HG03108 (cell line): ENCODE data around the gene CAMSAP1.
"Not testable (repeated sequence)": the region's sequence is repeated elsewhere in the genome, so short reads cannot be mapped to it uniquely, and the experiment has no call there.

ENCODE experiments used
- ATAC-seq: cut with Tn5 transposase; IDR thresholded peaks from one replicate; pipeline ENCODE4 v1.9.1; 2021; ENCODE audit warnings: moderate library complexity; ENCODE audit not compliant: unreplicated experiment

CAMSAP1 gene

GRCh38 chr9:135920973-135921585, 13.7 kb upstream of the CAMSAP1 start:
- no peak for ATAC-seq

DNA sequence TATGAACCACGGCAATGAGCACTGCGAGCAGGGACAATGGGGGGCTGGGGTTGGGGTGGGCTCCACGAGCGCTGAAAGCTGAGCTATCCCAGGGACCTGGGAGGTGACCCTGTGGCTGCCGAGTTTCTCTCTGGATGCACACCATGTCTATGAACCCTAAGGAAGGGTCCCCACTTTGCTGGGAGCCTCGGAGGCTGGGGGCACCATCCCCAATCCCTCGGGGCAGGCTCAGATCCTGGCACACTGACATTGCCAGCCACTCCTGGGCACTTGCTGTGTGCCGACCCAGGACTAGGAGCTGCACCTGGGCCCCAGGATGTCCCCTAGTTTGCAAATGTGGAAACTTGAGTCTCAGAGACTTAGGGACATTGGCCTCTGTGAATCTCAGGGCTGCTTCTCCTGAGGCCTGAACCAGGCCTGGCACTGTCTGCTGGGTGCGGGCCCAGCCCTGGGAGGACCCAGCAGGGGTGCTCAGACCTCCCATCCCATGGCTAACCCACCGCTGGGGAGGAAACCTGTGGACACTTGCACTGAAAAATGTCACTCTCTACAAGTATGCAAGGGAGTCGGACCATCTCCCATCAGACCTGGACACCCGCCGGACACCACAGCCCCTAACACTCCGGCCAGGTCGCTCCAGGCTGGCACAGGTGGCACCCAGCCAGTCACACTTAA, 13.0 kb upstream of the CAMSAP1 start:
- ATAC-seq: no peak

DNA sequence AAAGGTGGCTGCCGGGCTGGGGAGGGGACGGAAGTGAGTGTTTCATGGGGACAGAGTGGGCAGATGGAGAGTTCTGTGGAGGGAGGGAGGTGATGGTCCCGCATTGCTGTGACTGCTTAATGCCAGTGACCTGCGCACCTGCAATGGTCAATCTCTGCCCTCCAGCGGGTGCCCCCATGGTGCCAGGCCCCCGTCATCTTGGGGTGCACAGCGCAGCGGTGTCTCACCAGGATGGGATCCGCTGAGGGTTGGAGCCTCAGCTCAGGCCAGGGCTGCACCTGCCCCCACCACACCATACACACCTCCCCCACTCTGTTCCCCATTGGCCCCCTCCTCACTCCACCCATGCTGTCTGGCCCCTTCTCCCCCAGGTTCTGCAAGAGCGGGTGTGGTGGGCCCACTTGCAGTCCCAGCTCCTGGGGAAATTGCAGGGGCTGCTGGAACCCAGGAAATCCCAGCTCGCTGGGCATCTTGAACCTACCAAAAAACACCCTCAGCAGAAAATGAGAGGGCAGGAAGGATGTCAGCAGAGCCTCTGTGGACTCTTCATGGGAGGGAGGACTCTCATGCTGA, 12.1 kb upstream of the CAMSAP1 start:
- ATAC-seq: no peak

- not testable (repeated sequence) for ATAC-seq
Observed at GRCh38 chr9:135916227-135916626, 8.9 kb upstream of the CAMSAP1 start.

- no peak for ATAC-seq
Observed at GRCh38 chr9:135914921-135915320, 7.6 kb upstream of the CAMSAP1 start.

DNA sequence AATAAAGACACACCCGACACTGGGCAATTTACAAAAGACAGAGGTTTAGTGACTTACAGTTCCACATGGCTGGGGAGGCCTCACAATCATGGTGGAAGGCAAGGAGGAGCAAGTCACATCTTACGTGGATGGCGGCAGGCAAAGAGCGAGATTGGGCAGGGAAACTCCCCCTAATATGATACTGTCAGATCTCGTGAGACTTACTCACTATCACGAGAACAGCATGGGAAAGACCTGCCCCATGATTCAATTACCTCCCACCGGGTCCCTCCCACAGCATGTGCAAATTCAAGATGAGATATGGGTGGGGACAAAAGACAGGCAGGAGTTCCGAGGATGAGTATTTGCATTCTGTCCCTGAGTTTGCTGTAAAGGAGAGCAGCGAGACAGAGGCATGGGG, 3.9 kb upstream of the CAMSAP1 start:
- not testable (repeated sequence) for ATAC-seq

DNA sequence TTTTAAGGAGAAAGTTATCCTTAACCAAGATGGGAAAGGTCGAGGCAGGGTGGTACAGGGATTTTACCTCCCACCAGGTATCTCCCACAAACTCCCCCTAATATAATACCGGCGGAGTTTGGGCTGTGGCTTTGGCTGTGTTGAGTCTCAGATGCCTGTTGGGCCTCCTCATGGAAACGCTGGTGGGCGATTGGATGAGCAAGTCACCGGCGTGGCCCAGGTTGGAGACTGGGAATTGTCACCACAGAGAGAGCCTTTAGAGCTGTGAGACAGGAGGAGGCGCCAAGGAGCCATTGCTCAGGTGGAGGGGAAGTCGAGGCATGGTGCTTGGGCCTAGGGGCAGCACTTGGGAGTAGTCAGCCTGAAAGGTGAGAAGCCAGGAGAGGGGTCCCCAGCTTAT, 3.4 kb upstream of the CAMSAP1 start:
- no peak for ATAC-seq

- ATAC-seq: no peak
Observed at GRCh38 chr9:135910216-135910615, 2.9 kb upstream of the CAMSAP1 start.

GRCh38 chr9:135909371-135909770, 2.0 kb upstream of the CAMSAP1 start:
- no peak for ATAC-seq

GRCh38 chr9:135908754-135909204, 1.4 kb upstream of the CAMSAP1 start:
- no peak for ATAC-seq

GRCh38 chr9:135908093-135908753, 877 bp upstream of the CAMSAP1 start:
- ATAC-seq: no peak

- ATAC-seq: peak; percentile 10
Observed at GRCh38 chr9:135907006-135907430, 328 bp downstream of the CAMSAP1 start.

DNA sequence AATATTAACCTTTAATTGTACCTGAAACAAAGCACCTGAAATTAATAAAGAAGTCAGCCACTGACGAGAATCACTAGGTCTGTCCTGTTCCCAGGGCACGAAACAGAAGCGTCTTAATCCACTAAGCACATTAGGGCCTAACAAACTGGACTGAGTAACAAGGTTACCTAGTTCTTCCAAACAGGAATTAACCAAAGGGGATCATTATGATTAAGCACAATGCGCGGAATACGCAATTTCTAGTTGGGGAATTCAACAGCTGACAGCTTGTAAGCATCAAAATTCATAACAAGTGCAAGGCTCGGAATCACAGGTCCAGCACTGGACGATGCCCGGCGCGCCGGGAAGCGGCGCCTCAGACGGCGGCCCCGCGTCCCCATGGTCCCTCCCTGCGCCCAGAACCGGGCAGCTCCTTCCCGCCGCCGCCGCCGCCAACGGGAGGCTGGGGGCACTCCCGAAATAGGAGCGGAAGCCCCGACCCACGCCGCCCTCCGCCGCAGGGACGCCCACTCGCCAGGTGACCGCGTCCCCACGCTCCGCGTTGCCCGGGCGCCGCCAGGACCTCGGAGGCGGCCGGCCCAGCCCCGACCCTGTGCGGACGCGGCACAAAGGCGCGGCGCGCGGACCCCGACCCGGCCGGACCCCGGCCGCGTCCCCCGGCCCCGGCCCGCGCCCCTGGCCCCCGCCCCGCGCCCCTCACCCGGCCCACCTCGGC, 898 bp downstream of the CAMSAP1 start:
- peak; percentile 14 for ATAC-seq

GRCh38 chr9:135905380-135906258, 1.7 kb downstream of the CAMSAP1 start:
- ATAC-seq: no peak

GRCh38 chr9:135903786-135904520, 3.4 kb downstream of the CAMSAP1 start:
- no peak for ATAC-seq

DNA sequence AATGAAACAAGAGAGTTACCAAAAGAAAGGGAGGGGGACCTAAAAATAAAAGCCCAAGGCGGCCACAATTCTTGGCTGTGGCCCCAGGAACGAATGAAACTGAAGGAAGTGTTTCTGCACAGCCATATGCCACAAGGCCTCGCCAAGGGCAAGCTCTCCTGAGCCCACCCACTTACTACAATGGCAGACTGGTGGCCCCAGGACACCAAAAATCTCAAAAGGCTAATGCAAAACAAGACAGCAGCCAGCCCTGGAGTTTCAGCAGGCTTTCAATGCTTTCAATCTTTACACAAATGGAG, 4.0 kb downstream of the CAMSAP1 start:
- no peak for ATAC-seq

GRCh38 chr9:135902655-135903357, 4.5 kb downstream of the CAMSAP1 start:
- no peak for ATAC-seq

- ATAC-seq: no peak
Observed at GRCh38 chr9:135901826-135902225, 5.5 kb downstream of the CAMSAP1 start.
